Lung (tissue), 12 donors: ENCODE results near the gene RASGRF1. TPM values are rescaled to one million over a fixed set of nuclear protein-coding genes. Genes with fewer than 3 reads are reported as not detected.

ENCODE experiments used
- ATAC-seq: fragments of 200-7000 bp; cut with Tn5 transposase; one replicate; pipeline ENCODE4 v1.9.1; 2020; ENCODE audit warnings: moderate number of reproducible peaks; ENCODE audit not compliant: insufficient read depth, low FRiP score
- DNase-seq, 3 donors: peaks; one replicate each; pipeline ENCODE4 v3.0.0-alpha.2; 2013 to 2017
- H3K27ac ChIP-seq, 2 donors: one replicate each; pipeline ENCODE4 v1.5.1; 2013; ENCODE audit warnings: mild to moderate bottlenecking in 2 of 2, moderate library complexity in 2 of 2, control low read depth in 1 of 2, inconsistent platforms in 1 of 2, low read depth in 1 of 2, low read length in 1 of 2
- H3K27me3 ChIP-seq, 3 donors: one replicate each; pipeline ENCODE4 v1.5.1; 2013; ENCODE audit warnings: low read length in 2 of 3; ENCODE audit not compliant: control insufficient read depth in 3 of 3, insufficient read depth in 3 of 3
- H3K36me3 ChIP-seq, 4 donors: one replicate each; pipeline ENCODE4 v1.5.1; 2013; ENCODE audit warnings: low read length in 4 of 4, mild to moderate bottlenecking in 1 of 4, moderate library complexity in 1 of 4; ENCODE audit not compliant: control insufficient read depth in 4 of 4, insufficient read depth in 4 of 4
- H3K4me1 ChIP-seq, 5 donors: one replicate each; pipeline ENCODE4 v1.5.1; 2013; ENCODE audit warnings: low read length in 5 of 5, mild to moderate bottlenecking in 2 of 5, moderate library complexity in 1 of 5; ENCODE audit not compliant: control insufficient read depth in 5 of 5, insufficient read depth in 5 of 5
- H3K4me3 ChIP-seq: one replicate; pipeline ENCODE4 v1.5.1; 2013; ENCODE audit warnings: mild to moderate bottlenecking, control low read depth, moderate library complexity
- H3K9ac ChIP-seq, 2 donors: one replicate each; pipeline ENCODE4 v1.5.1; 2013; ENCODE audit warnings: low read length in 2 of 2, control low read depth in 1 of 2; ENCODE audit not compliant: insufficient read depth in 1 of 2
- H3K9me3 ChIP-seq, 4 donors: one replicate each; pipeline ENCODE4 v1.5.1; 2013; ENCODE audit warnings: low read length in 3 of 4, mild to moderate bottlenecking in 1 of 4, moderate library complexity in 1 of 4; ENCODE audit not compliant: control insufficient read depth in 4 of 4, insufficient read depth in 3 of 4
- WGBS, 2 donors: extraction: QIAGEN DNeasy Blood & Tissue Kit; methylation state at CpG; one replicate each; pipeline ENCODE4 v1.1.7; 2013; 5-methylcytosine and 5-hydroxymethylcytosine counted together
- polyA plus RNA-seq, 2 donors: library from polyadenylated mRNA; stranded (reverse); fragments of 200-250 nt; gene quantifications; one replicate each; pipeline ENCODE4 v1.2.1, GENCODE V29; 2013
- total RNA-seq, 2 donors: library from RNA; depleted of rRNA in 1 of 2; stranded (reverse); fragments of >200 nt in 1 of 2; gene quantifications; one replicate each; pipeline ENCODE4 v1.2.1, GENCODE V29; 2014 to 2021
- TF ChIP-seq, protein P1 (sequence below): IDR thresholded peaks from 2 replicates; pipeline ENCODE4 v1.5.1; 2012; ENCODE audit warnings: mild to moderate bottlenecking; ENCODE audit errors: control extremely low read depth, extremely low read depth
- donor health status: control.
- donor health status: control.
- donor health status: Bipolar disorder and iron deficiency.
- donor health status: healthy.
- donor health status: DM: yes; HTN: yes; CAD: no.

RASGRF1 gene
- total and polyA plus RNA-seq, 4 donors: 10.9 to 71.2 (median 24.6) TPM

DNA sequence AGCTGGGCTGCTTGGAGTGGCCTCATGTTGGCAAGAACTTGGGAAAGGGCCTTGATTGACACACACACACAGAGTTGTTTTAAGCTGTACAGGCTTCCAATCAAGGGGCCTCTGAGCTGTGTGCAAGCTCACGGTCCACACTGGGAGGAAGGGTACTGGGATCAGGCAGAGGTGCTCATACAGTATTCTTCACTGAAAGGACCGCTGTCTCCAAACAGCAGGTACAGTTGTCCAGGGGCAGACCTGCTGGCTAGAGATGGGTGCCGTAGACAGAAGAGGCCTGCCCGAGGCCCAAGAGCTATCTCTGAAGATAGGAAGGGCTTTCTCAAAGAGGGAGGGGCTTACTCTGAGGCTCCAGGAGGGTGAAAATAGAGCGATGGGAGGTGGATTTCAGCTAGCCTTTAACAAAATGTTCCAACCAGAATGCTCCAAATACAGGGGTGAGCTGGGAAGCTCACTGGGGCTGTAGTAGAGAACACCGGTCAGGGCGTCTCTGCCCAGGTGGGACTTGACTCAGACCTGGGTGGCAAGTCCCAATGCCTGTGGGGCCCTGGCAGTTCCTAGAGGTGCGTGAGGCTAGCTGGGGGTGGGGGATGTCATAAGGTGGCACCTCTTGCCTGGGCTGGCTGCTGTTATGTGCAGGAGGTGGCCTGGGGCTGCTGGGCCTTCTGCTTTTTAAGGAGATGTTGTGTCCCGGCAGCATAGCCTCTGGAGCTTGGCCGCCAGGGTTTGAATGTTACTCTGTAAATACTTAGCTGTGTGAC, 42.7 kb downstream of the RASGRF1 start:
- TF ChIP-seq, protein P1, sequence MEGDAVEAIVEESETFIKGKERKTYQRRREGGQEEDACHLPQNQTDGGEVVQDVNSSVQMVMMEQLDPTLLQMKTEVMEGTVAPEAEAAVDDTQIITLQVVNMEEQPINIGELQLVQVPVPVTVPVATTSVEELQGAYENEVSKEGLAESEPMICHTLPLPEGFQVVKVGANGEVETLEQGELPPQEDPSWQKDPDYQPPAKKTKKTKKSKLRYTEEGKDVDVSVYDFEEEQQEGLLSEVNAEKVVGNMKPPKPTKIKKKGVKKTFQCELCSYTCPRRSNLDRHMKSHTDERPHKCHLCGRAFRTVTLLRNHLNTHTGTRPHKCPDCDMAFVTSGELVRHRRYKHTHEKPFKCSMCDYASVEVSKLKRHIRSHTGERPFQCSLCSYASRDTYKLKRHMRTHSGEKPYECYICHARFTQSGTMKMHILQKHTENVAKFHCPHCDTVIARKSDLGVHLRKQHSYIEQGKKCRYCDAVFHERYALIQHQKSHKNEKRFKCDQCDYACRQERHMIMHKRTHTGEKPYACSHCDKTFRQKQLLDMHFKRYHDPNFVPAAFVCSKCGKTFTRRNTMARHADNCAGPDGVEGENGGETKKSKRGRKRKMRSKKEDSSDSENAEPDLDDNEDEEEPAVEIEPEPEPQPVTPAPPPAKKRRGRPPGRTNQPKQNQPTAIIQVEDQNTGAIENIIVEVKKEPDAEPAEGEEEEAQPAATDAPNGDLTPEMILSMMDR: no peak

DNA sequence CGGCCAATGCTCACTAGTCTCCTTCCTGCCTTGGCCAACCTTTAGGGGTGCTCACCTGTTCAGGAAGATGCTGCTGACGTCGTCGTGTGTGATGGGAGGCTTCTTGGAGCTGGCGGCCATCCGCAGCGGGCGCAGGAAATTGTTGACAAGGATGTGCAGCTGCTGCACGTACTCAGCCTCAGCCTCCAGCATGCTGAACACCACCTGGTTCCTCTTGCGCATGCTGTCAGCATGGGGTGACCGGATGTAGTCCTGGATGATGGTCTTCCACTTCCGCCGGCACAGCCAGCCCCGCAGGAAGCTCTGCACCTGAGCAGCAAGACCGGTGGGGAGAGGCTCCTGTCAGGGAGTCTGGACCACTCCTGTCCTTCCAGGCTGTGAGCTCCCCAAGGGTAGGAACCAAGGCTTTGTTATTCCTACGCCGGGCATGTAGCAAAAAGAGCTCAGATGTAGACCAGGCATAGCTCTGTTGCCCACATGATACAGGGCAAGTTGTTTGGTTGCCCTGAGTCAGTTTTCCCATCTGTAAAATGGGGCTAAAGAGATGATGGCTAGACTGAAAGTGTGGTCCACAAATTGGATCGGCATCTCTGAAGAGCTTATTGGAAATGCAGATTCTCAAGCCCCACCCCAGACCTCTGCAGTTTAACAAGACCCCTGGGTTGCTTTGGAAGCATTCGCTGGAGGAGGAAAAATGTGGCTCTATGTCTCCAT, 43.7 kb downstream of the RASGRF1 start:
- no peak overlapping the region for H3K27ac ChIP-seq

More for the DNA sequence above, 42.7 kb downstream of the RASGRF1 start:
- no peak overlapping the region for H3K9ac ChIP-seq
- ATAC-seq (no peak), DNase-seq (no peak)
- no peaks in the 10 kb centered on the region for H3K36me3 ChIP-seq
- no peak overlapping the region for H3K4me3 ChIP-seq
- WGBS, 2 donors: 87 to 90% methylated on average over 10 of the region's 10 CpGs
- H3K27ac ChIP-seq: no peak overlapping the region
- H3K4me1 ChIP-seq: no peaks in the 10 kb centered on the region
- no peaks in the 10 kb centered on the region for H3K27me3 ChIP-seq
- peaks cover 0 to 10% (median under 1%) of the 10 kb centered on the region in 4 donors for H3K9me3 ChIP-seq

DNA sequence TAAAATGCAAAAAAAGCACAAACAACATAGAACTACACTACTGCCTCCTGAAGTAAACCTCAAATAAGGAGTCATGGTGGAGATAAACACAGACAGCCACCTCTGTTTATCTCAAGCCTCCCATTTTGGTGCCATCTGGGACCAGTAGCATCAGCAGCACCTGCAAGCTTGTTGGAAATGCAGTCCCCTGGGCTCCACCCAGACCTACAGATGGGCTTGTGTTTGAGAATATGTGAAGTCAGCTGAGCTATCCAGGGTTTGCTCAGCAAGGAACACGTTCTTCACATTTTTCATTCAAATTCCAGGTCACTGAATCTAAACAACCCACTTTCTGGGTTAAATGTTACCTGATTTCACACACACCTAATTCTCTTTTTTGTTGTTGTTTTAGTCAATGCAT, 45.5 kb downstream of the RASGRF1 start:
- Histone ChIP-seq H3K27me3 (no peaks in the 10 kb centered on the region), H3K27ac (no peak overlapping the region), H3K4me1 (no peaks in the 10 kb centered on the region), H3K9me3 (peaks cover 0 to 24% (median 2%) of the 10 kb centered on the region in 4 donors), H3K4me3 (no peak overlapping the region), H3K36me3 (no peaks in the 10 kb centered on the region), H3K9ac (no peak overlapping the region)
- ATAC-seq: no peak
- 60 to 64% methylated on average over 1 of the region's 1 CpG for WGBS, 2 donors
- TF ChIP-seq, protein P1: no peak
- DNase-seq: no peak

More for the DNA sequence above, 43.7 kb downstream of the RASGRF1 start:
- ATAC-seq (no peak), DNase-seq (no peak)
- Histone ChIP-seq H3K36me3 (no peaks in the 10 kb centered on the region), H3K9me3 (peaks cover 0 to 17% (median 2%) of the 10 kb centered on the region in 4 donors), H3K4me3 (no peak overlapping the region), H3K9ac (no peak overlapping the region), H3K27me3 (no peaks in the 10 kb centered on the region), H3K4me1 (no peaks in the 10 kb centered on the region)
- TF ChIP-seq, protein P1: no peak
- 83 to 85% methylated on average over 19 of the region's 19 CpGs for WGBS, 2 donors
